GM18873 (cell line): ENCODE data around the gene AARS2.

Source experiments
- ATAC-seq: cut with Tn5 transposase; IDR thresholded peaks from one replicate; pipeline ENCODE4 v1.9.1; 2021; ENCODE audit warnings: mild to moderate bottlenecking, moderate library complexity, moderate number of reproducible peaks; ENCODE audit not compliant: unreplicated experiment, low FRiP score

AARS2 gene

DNA sequence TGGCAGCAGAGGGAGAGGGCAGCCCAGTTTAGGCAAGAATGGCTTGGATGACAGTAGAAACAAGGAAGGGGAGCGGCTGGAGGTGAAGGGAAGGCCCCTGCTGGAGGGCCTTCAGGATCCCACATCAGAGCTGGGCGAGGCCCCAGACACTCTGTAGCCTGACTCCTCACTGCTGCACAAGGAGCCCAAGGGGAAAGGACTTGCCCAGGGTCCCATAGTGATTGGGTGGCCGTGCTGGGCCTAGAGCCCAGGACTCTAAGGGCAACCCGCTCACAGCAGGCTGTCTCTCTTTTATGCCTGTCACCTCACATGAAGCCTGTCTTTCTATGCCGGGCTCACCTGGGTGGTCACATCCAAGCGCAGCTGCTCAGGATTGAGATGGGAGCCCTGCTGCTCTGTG lies 9.3 kb downstream of the AARS2 start:
- ATAC-seq: no peak

DNA sequence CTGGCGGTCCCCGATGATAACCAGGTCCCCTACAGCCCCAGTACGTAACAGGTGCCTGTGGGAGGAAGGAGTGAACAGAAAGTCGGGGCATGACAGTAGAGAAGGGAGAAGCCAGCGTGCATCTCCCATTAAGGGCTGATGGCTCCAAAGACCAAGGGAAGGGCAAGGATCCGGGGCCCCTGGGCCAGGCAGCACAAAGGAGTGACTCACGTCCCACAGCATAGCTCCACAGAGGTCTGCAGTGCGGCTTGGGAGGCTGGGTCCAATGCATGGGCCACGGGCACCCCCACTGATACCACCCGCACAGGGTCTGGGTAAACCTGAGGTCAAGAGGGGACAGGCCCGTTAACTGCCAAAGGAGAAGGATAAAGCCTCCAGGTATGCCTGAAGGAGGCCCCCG lies 10.3 kb downstream of the AARS2 start:
- no peak for ATAC-seq

DNA sequence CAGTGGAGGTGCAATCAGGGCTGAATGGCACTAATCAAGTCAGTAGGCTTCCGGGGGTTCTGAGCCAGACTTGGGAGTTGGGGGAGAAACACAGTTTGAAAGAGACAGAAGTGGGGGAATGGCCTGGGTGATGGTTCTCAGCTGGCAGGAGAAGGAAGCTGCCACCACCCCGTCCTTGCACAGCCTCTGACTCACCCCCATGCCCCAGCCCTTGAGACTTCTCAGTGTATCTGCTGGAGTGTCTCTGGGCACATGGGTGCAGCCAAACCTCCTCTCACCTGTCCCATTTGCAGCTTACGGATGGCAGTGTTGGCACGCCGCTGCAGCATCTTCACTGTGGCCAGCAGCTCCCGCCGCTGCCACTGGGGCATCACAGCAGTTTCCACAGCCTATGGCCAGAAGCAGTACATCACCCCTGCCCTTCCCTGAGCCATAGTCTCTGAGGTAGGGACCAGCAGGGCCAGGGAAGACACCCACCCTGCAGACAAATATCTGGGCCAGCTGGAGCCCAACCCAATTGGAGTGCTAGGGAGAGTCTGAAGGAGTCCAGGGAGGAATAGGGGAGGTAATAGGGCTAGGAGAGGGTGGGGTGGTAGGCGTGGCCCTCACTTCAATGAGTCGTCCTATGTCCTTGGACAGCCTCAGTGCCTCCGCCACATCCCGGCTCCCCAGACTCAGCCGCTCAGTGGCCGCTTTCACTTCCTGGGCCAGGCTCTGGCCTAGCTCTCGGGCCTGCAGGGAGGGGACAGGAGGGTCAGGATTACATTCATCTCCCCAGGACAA lies 11.2 kb downstream of the AARS2 start:
- ATAC-seq: no peak

DNA sequence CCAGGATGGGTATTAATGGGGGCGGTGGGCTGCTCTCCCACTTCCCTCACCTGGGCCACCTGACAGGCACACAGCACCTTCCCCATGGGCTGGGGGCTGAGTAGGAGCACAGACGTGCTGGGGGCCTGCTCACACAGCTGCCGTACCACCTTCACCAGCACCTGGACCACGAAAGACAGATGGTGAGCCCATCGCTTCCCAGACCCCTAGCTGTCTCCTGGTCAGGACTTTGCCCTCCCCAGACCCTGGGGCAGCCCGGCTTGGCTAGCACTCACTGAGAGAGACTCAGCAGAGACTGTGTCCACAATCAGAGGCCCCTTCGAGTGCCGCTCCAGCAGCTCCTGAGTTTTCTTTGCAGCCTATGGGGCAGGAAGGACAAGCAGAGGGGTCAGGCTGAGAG lies 12.0 kb downstream of the AARS2 start:
- ATAC-seq: no peak

DNA sequence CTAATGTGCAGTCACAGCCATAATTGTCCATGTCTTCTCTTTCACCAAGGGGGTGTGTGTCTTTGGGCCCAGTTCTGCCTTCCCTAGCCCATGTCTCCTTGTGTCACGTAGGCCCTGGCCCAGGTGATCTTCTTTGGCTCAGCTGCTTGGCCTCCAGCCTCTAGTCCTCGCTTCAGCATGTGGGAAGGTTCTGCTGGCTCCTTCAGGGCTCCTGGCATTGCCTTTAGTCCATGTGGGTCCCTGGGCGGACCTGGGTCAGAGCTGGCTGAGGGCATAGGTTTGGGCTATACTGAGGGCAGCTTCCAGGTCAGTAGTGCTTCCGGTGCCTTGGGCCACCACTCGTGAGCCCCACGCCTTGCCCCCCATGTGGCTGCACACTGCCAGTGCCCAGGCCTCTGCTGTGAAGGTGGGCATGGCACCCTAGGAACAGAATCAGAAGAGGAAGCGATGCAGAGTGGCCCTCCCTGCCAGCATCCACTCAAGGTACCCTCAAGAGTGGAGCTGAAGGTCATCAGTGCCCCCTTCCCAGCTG lies 12.8 kb downstream of the AARS2 start:
- ATAC-seq: no peak

DNA sequence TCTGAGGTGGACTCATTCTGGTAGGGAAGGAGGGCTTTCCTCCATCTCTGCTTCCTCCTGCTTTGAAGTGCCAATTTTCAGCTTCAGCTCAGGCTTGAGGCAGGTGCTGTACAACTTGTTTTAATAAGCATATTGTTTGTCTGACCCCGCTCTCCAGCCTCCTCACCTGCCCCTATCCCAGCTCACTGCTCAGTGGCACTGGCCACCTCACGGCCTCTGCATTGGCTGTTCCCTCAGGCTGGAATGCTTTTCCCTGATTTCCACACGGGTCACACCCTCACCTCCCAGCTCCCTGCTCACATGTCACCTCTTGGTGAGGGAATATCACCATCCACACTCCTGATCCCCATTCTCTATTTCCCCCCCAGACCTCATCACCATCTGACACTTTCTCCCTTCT lies 14.3 kb downstream of the AARS2 start:
- no peak for ATAC-seq

DNA sequence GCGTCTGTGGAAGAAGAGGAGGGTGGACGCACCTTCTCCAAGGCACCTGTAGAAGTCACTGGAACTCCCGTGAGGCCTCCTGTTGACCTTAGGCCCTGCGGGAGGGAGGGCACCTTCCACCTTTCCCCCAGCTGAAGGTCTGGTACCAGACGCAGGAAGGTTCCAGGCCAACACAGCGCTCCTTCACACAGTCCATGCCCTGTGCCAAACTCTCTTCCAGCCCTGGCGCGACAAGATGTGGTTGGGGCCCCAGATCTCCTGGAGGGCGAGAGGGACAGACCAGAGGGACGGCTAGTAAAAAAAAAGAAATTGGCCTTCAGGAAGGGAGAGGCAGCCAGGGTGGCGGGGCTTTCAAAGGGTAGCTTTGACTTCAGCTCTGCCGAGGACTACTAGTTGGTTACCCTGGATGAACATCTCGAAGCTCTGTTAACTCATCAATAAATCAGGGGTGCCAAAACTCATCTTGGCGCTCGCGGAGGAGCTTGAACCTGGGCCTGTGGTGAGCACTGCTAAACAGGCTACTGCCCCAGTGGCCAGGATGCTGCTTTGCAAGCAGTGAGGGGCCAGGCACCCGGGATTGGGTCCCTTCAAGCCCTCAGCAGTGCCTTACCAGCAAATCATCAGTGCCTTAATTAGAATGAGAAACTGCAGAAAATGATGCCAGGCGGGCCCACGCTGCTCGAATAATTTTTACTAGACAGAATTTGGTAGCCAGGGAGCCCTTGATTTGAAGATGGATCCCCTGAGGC lies 14.9 kb downstream of the AARS2 start:
- no peak for ATAC-seq

DNA sequence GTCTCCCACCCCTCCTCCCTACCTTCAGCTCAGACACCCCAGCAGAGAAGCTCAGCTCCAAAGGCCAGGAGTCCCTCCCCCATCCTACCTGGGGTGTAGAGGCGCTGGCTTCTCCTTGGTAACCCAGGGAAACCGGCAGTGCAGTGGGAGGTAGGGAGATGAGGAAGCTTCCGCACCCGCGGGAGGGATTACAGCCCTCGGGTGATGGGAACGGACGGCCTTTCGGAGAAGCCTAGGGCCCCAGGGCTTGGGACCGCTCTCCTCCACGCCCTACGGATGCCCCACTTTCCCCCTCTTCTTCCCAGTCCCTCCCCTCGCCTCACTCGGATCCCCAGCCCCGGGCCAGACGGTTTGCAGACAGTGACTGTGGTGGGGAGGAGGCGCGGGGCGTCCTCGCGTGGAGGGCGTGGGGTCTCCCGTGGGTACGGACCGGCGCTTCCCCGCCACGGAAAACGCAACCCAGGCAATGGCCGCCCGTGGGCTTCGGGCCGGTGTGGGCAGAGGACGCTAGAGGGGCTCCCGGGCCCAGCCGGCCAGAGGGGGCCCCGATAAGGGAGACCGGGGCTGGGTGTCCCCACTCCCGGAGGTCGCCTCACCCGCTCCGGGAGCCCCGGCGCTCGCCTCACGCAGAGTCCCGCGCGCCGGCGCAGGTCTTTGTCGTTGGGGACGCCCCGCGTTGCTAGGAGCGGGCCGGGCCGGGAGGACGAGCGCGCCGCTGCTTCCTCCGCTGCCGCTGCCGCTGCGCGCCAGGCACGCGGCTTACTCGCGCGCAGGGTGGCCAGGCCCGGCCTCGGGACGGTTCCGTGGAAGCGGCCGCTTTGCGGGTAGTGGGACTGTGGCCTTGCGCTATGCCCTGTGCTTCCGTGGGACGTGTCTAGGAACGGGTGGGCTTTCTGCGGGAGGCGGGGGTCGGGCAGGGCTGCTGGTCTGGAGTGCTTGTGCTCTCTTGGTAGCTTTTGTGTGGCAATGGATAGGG lies 15.8 kb downstream of the AARS2 start:
- ATAC-seq: no peak

DNA sequence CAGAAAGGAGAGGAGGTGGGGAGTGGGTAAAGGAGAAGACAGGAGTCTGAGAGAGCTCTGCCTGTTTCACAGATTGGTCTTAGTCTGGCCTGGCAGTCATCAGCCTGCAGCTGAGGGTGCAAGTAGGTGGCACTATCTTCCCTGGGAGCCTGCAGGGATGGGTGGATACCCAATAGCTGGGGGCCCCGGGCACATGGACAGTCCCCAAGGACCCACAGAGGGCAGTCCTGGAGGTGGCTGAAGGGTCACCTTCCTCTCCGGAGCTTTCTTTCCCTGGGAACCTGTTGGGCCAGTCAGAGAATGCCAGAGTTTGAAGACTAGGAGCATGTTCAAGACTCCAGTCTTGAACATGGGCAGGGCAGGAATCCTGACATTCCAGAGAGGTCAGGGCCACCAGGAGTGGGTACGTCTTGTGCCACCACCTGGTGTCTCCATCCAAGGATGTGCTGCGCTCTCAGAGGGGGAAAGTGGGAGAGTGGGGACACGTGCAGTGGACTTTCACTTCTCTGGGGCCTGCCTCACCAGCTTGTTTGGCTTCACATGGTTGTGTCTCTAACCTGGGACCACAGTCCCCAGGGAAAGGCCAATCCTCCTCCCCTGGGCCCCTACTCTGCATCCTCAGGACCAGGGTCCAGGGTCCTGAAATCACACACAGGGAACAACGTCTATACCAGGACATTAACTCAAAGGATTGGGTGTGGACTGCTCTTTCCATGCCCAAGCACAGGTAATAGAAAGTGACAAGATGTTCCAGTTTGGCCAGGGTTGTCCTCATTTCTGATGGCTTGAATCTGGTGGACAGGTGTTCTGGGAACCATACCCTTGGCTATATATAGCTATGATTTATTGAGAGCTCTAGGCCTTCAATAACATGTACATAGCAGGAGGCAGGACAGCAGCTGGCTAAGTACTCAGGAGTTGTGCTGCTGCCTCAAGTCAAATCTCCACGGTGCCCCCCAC lies 18.0 kb downstream of the AARS2 start:
- ATAC-seq: no peak

DNA sequence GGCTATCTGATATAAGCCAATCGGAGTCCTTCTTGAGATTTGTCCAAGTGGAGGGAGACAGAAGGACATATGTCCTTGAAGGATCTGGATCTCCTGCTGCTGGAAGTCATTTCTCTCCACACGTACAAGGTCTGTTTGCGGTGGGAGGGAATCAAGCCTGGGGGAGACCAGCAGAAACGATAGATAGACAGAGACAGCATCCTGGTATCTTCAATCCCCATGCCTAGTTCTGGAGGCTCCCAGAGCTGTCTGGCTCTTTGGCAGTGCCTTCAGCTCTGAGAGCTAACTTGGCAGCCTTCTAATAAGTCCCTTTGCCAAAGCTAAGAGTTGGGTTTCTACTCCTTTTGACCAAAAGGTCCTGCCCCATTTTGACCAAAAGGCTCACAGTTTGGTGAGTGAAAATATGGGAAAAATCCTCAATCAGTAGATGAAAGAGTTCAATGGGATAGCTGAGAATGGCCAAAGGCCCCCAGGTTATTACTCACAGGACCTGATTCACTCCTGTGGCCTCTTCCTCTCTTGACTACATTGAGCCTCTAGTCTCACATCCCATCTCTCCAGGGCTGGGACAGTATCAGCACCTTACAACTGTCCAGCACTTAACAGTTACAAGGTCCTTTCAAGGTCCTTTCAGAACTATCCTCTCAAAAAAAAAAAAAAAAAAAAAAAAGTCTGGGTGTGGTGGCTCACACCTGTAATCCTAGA lies 20.3 kb downstream of the AARS2 start:
- no peak for ATAC-seq

DNA sequence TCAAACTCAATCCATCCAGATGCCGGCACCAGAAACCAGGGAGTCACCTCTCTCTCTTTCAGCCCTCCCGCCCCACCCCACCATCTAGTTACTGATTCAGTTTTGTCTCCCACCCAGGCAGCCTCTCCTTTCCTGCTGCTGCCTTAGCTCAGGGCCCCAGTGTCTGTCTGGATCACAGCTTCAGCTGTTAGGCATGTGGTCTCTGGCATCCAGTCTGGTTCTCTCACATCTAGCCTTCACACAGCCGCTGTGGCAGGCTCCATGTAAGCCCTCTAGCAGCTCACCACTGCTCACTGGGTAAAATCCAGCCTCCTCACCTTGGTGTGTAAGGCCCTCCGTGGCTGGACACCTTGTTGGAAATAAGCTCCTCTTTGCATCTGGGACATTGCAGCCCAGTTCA lies 21.3 kb downstream of the AARS2 start:
- no peak for ATAC-seq

DNA sequence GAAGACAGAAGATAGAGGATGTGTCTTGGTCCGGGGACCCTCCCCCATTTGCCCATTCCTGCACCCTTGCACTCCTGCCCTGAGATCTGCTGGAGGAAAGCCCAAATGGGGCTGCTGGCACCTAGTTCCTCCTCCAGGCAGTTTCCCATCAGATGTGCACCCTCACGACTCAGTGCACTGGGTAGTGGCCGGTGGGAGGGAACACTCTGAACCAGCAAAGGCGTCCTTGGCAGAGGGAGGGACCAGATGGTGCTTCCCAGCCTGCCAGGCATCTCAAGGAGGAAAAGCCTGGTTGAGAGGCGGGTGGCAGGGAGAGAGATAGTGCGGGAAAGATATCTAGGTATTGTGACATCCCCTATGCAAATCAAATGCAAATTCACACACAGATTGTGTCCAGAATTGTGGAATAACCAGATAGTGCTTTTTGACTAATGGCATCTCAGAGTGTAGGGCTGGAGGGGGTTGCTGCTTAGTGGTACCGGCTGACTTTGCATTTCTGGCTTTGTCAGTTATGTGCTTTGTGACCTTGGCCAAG lies 23.4 kb downstream of the AARS2 start:
- ATAC-seq: no peak

DNA sequence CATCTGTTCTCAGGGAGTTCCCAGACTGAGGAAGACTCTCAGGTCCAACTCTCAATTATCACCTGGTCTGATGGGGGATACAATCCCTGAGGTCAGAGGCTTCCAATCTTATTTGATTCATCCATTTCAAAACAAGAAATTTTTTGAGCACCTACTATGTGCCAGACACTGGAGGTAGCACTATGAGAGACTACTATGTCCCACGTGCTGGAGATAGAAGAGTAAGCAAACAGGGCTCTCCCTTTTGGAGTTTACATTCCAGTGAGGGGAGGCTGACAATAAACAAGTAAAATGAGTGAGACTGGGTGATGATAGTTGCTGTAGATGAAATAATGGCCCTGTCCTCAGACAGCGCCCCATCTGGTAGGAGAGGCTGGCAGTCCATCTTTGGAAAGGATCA lies 26.4 kb downstream of the AARS2 start:
- no peak for ATAC-seq

DNA sequence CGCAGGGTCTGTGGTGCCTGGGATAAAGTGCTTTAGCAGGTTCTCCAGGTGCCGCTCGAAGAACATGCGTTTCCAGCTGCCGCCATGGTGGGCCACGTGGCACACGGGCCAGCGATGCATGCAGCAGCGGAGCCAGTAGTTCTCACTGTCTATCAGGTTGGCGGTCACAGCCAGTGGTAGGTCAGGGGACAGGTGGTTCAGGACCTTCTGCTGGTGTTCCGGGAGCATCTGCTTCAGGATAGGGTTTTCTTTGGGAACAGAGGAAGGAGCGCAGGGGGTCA lies 26.9 kb downstream of the AARS2 start:
- no peak for ATAC-seq

DNA sequence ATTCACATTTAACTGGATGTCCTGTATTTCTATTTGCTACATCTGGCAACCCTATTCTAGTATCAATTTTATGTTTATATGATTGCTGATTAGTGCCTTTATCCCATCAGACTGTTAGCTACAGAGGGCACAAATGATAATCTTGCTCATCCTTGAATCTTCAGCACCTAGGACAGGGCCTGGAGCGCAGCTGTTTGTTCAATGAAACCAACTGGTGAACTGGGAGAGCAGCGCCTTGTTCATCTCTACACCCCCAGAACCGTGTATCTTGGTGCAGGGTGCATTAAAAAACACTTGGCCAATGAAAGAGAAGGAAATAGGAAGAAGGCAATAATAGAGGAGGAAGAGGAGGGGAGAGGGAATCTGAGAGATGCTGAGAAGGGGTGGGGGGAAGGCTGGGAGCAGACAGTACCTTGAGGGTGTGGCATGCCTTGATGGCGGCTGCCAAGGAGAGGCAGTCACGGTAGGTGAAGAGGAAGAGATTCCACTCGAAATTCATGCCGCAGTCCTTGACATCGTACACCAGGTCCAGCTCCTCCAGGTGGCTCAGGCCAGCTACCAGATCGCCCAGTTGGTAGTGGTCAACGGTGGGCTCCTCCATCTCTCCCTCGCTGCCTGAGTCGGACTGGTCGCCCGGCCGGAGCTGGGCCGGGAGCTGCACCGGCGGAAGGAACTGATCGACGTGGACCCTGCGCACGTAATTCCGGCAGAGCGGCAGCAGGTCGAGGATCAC lies 27.4 kb downstream of the AARS2 start:
- no peak for ATAC-seq

DNA sequence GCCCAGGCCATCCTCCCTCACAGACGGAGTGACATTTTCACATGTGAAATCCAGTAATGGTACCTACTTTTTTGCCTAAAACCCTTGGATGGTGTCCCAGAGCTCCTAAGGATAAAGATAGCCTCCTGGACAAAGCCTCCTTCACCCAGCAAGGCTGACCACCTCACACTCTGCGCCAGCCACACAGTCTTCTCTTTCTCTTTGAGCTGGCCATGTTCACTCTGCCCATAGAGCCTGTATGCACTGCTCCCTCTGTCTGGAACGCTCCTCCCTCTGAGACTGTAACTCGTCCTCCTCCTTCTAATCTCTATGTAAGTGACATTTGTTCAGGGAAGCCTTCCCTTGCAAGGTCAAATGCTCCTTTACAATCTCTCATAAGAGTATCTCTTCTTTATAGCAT lies 28.3 kb downstream of the AARS2 start:
- no peak for ATAC-seq

DNA sequence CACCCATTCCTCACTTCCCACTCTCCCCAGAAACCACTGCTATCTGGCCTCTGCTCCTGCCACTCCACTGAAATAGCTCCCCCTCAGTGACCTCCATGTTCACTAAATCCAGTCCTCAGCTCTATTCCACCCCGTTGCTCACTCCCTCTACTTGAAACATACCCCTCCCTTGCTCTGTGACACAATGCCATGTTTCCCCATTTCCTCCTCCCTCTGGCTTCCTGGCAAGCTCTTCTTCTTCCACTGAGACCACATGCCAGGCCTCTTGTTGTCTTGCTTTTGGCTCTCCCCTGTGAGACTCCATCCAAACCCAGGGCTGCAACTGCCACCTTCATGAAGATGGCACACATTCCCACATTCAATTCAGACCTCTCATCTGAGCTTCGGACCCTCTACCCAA lies 29.0 kb downstream of the AARS2 start:
- no peak for ATAC-seq
